ENCODE measurements around the gene MS4A6A.
"Not testable (repeated sequence)": the region's sequence is repeated elsewhere in the genome, so short reads cannot be mapped to it uniquely, and the experiment has no call there.

The MS4A6A gene

DNA sequence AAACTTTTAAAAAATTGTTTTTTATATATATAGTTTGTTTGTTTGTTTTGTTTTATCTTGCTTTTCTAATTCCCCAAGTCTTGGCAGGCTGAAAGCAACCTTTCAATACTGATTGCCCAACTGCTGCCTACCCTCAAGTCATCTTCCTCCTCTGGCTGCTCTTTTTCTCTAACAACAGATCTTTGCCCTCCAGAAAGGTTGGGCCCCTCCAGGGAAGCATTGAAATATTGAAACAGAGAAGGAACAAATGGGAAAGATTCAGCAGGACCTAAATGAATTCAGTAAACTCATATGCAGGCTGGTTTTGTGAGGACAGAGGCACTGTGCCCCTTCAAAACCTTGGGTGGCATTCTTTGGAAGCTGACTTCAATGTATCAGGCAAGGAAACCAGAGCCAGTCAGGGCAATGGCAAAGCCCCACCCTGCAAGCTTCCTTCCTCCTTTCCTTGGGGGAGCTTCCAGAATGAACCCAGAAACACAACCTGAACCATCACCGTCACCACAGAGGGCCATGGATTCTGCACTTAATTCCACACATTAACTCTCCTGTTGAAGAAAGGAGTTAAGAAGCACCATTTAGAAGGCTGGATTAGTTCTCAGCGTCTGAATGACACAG is 815 bp upstream of the MS4A6A start:
- ATAC-seq: no peak

DNA sequence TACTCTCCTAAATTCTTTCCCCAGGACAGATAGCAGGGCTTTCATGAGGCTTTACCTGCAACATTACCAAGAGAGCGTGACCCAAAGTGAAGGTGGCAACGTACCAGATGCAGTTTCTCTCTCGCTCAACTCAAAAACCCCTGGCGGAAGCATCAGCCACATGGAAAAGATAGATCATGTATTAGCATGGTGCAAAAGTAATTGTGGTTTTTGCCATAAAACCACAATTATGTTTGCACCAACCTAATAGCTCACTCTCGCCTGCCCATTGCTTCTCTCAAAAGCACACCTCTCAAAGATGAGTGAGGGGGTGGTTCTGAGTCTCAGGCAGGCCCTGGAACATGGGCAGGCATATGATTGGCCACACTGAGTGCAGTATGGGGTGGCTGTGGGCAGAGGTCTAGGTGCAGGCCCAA is 7.0 kb downstream of the MS4A6A start:
- ATAC-seq (peak; percentile 83), DNase-seq (peak; percentile 28)

More for the DNA sequence above, 815 bp upstream of the MS4A6A start:
- DNase-seq: no peak

- ATAC-seq (no peak), DNase-seq (no peak)
Observed at GRCh38 chr11:60172011-60172410, 10.9 kb downstream of the MS4A6A start.

GRCh38 chr11:60170566-60170965 is 12.3 kb downstream of the MS4A6A start:
- DNase-seq (no peak), ATAC-seq (no peak)

- DNase-seq (peak; percentile 10), ATAC-seq (no peak)
Observed at GRCh38 chr11:60169264-60169915, 13.5 kb downstream of the MS4A6A start.

DNA sequence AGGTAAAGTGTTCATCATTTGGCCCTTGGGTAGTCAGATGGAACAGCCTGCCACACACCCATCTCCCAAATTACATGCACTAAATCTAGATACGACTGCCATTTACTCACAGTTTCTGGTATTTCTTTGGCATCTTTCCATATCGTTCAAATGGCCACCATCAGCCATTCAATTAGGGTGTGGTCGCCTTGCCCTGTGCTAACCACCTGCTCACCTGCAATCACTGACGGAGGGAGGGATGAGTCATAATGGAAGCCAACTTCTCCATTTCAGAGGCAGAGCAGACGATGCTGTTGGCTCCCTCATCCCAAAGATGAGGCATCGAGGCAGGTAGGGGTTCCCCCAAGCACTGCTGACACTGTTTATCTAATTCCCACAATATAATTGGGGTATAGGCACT is 14.6 kb downstream of the MS4A6A start:
- no peak for DNase-seq
- no peak for ATAC-seq

DNA sequence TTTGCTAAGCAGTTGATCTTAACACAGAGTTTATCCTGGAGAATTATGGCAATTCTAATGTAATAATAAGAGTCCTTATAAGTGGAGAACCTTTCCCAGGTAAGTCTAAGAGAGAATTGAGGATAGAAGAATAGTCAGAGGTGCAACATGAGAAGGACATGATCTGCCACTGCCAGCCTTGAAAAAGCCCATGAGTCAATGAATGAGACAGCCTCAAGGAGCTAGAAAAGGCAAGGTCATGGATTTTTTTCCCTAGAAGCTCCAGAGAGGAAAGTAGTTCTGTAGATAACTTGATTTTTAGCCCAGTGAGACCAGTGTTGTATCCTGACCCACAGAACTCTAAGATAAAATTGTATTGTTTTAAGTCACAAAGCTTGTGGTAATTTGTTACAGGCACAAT is 16.9 kb downstream of the MS4A6A start:
- ATAC-seq: no peak
- DNase-seq: no peak

- DNase-seq: no peak
- no peak for ATAC-seq
Observed at GRCh38 chr11:60165538-60165937, 17.3 kb downstream of the MS4A6A start.

- ATAC-seq: peak; percentile 86
- no peak for DNase-seq
Observed at GRCh38 chr11:60164550-60165075, 18.3 kb downstream of the MS4A6A start.

- DNase-seq (no peak), ATAC-seq (no peak)
Observed at GRCh38 chr11:60161766-60162165, 21.1 kb downstream of the MS4A6A start.

DNA sequence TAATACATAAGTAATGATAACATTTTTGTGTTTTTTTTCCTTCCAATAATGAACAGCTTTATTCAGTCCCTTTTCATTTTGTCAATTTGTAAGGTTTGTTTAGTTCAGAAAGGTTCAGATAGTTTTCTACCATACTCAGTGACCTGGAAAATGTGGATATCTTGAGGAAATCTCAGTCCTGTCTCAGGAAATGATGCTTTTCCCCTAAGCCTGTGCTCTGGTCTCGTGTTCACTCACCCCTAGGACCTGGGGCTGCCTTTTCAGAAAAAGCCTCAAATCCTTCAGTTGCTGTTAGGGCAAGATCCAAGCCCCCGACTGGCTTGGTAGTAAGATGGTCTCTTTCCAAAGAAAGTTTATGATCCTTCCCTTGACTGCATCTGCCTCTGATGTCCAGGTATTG is 21.8 kb downstream of the MS4A6A start:
- ATAC-seq: no peak

DNA sequence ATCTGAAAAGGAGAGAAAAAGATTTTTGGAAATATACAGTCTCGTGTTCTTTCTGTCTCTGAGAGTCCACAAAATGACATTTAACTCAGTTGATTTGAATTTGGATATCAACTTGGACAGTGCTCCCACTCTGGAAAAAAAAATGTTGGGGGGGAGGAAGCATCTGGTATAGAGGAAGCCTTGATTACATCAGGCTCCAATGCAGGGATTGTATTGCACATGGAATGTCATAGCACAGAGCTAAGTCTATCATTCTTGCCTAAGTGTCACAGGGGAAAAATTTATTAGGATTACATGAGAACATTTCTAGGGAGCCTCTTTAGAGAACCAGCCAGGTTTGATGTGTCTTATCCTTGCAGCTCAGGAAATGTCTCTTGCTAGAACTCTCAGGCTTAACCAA is 23.0 kb downstream of the MS4A6A start:
- ATAC-seq (no peak), DNase-seq (no peak)

More for the DNA sequence above, 21.8 kb downstream of the MS4A6A start:
- no peak for DNase-seq

DNA sequence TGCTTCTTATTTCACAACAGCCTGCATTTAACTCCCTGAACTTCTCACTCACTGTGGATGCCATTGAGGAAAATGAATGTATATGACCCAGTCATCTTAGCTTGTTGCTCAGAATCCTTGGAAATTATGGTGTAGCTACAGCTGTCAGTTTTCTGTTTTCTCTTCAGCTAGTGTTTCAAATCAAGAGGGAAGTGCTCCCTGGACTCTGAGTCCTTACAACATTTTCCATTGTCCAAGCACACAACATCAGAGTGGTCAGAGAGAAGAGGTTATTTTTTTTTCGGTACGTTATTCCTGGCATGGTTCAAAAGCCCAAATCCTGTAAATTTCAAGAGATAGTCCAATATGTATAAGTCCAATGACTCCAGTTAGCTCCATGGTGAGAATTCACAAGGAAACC is 23.6 kb downstream of the MS4A6A start:
- DNase-seq (no peak), ATAC-seq (no peak)

DNA sequence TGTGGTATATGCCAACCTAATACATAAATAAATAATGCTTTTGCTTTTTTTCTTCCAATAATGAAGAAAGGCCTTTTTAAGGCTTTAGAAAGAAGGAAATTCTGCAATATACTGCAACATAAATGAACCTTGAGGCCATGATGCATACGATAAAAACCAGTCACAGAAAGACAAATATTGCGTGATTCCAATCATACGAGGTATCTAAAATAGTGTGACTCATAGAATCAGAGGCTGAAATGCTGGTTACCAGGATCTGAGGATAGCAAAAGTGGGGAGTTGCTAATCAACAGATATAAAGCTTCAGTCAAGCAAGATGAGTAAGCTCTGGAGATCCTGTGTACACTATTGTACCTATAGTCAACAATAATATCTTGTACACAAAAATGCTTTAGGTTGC is 24.2 kb downstream of the MS4A6A start:
- ATAC-seq (no peak), DNase-seq (no peak)

DNA sequence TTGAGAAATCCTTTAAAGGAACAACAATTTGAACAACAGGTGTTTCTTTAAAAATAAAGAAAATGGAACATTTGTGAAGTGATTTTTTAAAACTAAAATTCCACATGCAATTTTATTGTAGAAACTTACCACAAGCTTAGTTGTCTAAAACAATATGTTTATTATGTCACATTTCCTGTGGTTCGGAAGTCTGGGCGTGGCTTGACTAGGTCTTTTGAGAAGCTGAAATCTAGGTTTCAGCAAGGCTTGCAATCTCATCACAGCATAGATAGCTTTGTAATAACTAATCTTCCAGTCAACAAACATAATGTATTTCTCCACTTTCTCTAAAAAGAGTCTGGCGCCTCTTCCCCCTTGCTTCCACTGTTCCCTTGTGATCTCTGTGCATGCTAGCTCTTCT is 27.0 kb downstream of the MS4A6A start:
- DNase-seq (no peak), ATAC-seq (no peak)

- not testable (repeated sequence) for DNase-seq, ATAC-seq
Observed at GRCh38 chr11:60152727-60153126, 30.2 kb downstream of the MS4A6A start.

DNA sequence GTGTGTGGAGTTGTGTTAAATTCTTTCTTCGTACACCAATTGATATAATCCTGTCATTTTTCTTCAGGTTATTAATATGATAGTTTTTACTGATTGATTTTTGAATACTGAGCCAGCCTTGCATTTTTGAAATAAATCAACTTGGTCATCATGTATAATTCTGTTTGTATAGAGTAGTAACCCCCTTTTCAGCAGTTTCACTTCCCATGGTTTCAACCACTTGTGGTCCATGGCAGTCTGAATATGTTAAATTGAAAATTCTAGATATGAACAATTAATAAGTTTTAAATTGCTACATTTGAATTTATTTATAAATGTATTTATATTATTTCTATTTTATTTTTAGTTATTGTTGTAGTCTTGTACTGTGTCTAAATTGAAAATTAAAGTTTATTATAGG is 32.6 kb downstream of the MS4A6A start:
- DNase-seq (no peak), ATAC-seq (no peak)

DNA sequence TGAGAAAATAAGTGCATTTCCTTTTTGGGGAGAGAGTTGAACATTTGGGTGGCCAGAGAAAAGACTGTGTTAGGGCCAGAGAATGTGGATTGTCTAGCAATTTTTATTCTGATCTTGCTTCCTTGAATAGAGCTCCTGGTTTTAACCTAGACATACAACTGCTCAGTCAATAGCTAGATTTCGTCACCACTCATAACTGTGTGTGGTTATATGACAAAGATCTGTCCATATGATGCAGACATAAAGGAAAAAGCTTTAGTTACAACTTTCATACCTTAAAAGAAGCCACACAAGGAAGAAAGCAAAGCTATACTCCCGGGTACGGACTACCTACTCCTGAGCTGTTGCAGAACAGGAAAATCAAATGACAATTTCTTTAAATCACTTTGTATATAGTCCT is 37.2 kb downstream of the MS4A6A start:
- no peak for ATAC-seq
- no peak for DNase-seq

DNA sequence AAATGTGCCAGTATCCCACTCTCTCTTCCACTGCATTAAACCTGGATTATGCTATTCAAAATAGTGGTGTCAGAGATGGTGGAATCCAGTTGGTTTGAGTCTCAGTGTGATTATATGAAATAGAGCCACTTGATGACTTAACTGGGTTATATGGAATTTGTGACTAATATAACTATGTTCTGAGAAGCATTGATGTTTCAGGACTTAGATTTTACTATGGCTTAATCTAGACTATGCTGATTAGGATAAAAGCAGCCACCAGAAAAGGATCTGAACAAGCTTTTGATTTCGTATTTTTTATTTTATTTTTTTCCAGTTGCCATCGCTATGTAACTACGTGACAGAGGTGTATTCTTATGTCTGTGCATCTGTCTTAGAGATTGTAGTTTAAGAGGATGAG is 39.1 kb downstream of the MS4A6A start:
- DNase-seq (no peak), ATAC-seq (no peak)

DNA sequence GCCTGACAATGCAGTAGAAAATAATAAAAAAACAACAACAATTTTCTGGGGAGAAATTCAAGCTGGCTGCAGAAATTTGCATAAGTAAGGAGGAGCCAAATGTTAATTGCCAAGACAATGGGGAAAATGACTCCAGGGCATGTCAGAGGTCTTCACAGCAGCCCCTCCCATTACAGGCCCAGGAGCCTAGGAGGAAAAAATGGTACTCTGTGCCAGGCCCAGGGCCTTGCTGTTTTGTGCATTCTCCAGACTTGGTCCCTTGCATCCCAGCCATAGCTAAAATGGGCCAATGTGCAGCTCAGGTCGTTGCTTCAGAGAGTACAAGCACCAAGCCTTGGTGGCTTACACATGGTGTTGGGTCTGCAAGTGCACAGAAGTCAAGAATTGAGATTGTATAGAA is 49.0 kb downstream of the MS4A6A start:
- no peak for ATAC-seq
- no peak for DNase-seq

GRCh38 chr11:60131912-60132311 is 51.0 kb downstream of the MS4A6A start:
- no peak for ATAC-seq
- DNase-seq: no peak

- DNase-seq: no peak
- no peak for ATAC-seq
Observed at GRCh38 chr11:60130496-60130895, 52.4 kb downstream of the MS4A6A start.

DNA sequence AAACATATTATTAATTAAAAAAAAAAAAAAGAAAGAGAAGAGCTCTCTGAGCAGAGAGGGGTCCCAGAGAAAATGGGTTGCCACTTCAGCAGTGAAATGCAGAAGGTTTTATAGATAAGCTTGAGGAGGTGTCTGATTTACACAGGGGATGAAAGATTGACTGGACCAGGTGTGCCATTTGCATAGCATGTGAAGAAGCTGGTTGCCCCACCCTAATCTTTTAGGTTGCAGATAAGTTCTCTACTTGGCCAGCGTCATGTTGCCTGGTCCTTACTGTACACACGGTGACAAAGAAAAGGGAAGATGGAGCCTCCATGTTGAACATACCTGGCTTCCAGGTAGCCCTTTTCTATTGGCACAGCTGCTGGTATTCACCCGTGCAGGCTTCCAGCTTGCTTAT is 53.0 kb downstream of the MS4A6A start:
- DNase-seq (no peak), ATAC-seq (no peak)

DNA sequence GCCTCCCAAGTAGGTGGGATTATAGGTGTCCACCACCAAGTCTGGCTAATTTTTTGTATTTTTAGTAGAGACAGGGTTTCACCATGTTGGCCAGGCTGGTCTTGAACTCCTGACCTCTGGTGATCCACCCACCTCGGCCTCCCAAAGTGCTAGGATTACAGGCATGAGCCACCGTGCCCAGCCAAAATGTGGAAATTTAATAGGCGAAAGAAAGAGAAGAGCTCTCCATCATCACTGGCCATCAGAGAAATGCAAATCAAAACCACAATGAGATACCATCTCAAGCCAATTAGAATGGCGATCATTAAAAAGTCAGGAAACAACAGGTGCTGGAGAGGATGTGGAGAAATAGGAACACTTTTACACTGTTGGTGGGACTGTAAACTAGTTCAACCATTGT is 54.0 kb downstream of the MS4A6A start:
- not testable (repeated sequence) for DNase-seq, ATAC-seq
